ENCODE data around the gene GNPAT.

- no peak for TF ChIP-seq CTCF (IDR thresholded peaks at IDR 0.05; ENCODE audit: insufficient read depth, low read length, poor library complexity, severe bottlenecking)
- TF ChIP-seq EZH2phosphoT487 (conservative IDR thresholded peaks at IDR 0.05; ENCODE audit: low read length), result no peak
Measured at GRCh38 chr1:231210126-231210525, 30.9 kb upstream of the GNPAT start.
